NCI-H446 (cell line): Measurements from ENCODE around the gene SEMA3C.
A peak's percentile ranks its signal among the peaks of the same experiment; 100 is the strongest.

Source experiments
- DNase-seq, 2 experiments: peaks; one replicate each; lab custom pipeline; 2025; lab: John Stamatoyannopoulos, UW

The SEMA3C gene

DNA sequence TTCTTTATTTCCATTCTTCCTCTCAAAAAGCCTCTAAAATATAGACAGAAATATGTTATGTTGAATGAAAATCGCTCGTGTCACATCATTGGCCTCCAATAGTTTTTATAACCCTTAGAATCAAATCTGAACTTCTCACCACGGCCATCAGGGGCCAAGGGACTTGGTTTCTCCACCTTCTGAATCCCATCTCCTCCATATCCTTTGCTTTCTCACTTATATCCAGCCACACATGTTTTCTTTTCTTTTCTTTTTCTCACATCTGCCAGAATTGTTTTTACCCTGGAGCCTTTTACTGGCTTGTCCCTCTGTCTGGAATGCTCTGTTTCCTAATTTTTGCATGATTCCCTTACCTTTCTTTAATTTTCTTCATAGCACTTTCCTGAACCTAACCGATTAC lies 184.8 kb downstream of the SEMA3C start:
- no peak for DNase-seq

DNA sequence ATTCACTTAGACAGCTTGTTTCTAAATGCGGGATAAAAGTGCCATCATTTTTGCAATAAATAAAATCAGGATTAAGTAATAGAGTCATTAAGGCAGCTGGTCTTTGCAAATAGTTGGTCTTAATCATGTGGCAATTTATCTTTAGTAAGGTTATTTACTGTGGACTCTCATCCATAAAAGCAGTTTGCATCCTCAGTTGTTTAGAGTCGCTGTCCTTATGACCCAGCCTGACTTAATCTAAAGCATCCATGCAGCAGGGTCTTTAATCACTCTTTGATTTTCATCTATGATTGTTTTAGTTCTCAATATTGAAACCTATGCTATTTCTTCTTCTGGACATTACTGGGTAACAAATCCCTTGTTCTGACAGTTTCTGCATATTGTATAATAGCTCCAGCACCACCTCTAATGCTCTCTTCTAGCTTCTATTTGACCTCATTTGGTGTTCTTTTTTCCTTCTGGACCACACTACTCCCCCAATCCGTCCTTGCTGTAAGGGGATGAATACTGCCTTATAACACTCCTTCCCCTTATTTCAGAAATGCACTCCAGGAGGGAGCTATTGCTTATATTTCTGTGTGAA lies 185.4 kb downstream of the SEMA3C start:
- no peak for DNase-seq

DNA sequence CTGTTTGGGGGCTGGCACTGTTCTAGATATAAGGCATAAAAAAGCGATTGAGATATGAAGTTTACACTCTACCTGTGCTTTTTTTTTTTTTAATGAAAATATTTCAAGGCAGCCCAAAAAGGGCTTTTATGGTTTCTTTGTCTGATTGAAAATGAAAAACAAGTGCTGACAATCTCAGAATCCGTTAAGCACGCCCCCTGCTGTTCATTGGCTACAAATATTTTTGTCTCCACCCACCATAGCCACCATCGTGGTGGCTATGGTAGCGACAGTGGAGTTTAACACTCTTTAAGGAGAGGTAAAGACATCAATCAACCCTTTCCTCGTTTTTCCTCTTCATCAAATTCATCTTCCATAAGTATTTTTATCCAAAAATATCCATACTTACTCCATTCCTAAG lies 186.2 kb downstream of the SEMA3C start:
- peak in 1 of 2 experiments; percentile 1 for DNase-seq

DNA sequence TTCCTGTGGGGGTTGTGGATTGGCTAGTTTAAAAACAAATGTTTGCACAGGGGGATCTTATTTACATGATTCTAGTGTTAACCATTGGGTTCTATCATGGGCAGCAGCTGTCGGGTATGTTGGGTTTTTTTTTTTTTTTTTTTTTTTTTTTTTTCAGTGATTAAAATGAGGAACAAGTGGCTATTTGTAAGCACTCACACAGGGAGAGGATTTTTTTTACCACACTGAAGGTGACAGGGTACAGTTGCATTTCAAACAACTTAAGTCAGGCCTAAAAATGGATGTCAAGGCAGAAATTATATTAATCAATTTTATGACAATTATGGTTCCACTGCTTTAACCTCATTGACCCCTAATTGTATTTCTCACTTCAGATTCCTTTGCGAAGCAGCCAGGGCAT lies 187.6 kb downstream of the SEMA3C start:
- no peak for DNase-seq

DNA sequence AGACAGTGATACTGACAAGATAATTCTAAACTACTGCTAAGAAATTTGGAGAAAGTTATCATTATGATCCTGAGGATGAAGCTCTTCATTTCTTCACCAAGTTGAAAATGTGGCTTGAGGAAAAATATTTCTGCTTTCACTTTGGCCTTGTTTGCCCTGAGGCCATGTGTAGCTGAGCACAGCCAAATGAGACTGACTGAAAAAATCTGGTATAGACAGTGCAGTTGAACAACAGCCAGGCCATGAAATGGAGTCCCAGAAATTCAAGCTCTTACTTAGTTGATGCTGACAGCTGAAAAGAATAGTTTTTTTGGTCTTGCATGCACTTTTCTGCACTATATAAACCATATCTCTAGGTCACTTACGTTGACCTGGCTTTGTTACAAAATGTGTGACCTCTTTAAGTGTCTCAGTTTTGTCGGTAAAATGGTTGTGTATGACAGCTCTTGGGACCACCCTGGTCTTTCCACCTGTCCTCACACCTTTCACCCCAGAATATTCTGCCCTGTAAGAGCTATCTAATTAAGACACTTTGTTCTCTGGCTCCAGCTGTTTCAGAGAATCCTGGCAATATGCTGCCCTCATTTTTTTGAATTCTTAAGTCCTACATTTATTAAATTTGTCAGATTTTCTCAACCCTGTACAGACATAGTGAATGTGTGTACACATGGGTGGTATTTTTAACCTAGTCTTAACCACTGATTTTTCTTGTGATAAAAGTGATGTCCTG lies 189.1 kb downstream of the SEMA3C start:
- DNase-seq: peak in 1 of 2 experiments; percentile 3

DNA sequence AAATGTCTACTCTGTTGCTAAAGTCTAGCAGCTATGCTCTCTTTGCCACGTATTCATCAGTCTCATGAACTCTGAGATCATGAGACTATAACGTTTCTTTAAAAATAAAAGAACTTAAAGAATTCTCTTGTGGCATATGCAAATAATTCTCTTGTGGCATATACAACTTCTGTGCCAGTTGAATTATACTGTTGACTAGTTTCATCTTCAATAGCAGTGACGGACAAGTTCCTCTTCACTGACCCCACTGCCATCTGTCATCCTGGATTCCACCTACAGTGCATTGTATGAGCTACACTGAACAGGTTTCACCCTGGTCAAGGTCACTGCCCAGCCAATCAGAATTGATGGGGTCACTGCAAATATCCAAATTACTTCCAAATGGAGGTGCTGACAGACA lies 192.2 kb downstream of the SEMA3C start:
- DNase-seq: peak in 1 of 2 experiments; percentile 0

DNA sequence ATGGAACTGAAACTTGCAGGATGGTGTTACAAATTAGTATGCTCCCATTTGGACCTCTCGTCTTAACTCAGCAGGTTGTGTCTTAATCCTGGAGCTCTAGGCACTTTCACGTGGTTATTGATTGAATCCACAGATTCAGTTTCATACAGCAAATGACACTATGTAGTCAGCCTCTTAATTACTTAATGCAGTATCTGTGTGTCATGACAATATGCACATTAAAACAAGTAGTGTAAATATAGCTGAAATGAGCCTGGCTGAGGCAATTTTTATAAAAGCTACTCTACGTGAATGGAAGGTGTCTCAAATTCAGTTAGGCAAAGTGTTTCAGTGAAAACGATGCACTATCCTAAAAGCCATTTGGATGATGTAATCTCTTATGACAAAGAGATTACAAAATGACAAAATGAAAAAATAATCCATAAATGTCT lies 193.7 kb downstream of the SEMA3C start:
- DNase-seq: no peak

DNA sequence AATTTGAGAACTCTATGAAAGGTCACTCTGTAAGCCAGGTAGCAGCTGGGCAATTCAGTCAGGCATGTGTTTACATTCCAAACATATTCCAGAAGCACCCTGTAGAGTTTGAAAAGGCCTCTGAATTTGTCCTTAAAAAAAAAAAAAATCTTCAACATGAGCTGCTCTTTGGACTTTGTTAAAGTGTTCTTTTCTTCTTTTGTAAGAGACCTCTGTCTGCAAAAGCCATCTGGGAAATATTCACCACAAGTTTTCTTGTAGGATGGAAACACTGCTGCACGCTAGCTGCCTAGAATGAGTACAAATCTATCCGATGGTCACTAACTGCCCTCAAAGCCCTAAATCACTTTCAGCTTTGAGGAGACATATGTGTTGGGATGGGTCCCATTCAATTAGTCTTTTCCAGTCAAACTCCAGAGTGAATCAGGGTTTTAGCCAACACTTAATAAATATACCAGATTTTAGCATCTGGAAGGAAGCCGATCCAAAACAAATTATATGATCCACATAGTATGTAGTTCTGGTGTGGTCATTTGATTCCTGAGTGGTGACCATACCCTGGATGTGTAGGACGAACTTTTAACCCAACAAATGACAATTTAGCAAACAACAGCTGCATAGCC lies 194.5 kb downstream of the SEMA3C start:
- DNase-seq: peak in 1 of 2 experiments; percentile 7

DNA sequence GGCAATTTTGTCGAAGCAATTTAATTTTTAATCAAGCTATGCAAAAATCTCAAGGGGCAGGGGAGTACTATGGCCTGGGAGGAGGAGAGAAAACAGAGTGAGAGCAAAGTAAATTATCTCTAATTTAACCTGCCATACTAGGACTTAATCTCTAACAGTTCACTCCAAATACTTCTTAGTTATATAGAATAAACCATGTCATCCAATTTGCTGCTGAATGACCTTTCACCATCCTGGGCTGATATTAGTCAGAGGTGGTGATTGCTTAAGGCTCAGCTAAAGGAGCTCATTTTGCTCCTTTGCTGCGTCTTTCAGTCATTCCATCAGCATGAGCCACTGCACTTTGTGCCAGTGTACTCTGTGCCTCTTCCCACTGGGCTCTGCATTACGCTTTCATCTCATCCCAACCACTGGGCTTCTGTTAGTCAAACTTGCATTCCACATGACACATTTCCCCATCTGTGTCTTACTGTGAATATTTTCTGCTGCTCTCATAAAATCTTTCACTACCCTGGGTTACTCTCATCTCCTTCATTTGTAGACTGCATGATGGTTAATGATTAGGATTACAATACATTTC lies 196.1 kb downstream of the SEMA3C start:
- peak in 1 of 2 experiments; percentile 35 for DNase-seq

DNA sequence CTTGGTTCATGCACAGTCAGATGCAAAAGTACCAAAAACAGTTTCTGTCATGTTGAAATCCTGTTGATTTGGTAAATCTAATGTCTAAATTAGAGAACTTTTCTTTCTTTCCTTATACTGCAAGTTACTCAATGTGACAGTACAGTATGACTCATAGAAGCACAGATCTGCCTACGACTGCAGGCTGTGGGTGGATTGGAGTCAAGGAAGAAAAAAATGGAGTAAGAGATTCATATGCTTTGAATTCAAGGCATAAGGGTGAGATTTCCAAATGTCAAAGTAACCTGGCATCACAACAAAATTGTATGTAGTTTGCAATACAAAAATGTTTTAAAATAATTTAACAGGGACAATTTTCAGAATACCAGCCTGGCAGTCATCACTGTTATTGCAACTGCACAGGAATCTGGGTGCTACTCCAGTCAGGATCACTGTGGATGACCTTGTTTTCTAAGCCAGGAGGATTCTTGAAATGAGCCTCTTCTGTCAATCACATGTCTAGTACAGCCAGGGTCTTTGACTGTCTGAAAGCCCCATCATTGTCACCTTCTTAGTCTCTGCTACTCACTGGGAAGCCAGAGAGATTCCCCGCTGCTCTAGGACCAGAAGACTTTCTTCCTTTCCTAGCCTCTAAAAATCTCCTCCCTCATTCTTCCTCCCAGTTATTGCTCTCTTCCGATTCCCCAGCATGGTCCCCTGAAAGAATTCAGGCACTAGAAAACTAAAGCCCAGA lies 196.8 kb downstream of the SEMA3C start:
- DNase-seq: peak in 1 of 2 experiments; percentile 0

DNA sequence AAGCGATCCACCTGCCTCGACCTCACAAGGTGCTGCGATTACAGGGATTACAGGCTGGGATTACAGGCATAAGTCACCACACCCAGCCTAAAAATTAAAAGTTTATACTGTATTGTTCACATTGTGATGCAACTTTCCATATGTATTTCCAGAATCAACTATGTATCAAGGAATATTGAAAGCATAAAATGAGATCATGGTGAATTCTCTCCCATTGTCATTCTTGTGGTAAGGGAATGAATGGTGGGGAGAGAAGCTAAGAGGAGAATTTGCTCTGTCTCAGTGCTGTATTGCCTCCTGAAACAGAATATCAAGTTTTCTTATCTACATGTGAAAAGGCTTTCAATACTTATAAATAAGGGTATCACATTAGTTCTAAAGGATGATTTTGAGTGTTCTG lies 198.7 kb downstream of the SEMA3C start:
- DNase-seq: no peak

DNA sequence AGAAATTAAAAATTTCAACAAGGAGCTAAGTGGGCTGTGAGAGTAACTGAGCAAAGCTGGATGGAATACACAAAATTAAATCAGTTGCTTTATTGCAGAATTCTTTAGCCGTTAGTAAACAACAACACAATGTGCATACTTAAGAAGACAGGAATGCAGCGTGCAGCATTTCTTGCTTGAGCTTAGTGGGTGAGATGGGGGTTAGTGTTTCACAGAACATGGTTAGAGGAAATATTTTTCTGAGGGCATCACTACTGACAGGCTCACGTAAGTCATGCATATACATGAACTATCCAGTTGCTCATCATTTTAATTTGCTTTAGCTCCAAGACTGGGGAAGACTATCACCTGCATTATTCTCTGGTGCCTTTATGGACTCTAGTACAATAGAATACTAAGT lies 199.6 kb downstream of the SEMA3C start:
- no peak for DNase-seq

DNA sequence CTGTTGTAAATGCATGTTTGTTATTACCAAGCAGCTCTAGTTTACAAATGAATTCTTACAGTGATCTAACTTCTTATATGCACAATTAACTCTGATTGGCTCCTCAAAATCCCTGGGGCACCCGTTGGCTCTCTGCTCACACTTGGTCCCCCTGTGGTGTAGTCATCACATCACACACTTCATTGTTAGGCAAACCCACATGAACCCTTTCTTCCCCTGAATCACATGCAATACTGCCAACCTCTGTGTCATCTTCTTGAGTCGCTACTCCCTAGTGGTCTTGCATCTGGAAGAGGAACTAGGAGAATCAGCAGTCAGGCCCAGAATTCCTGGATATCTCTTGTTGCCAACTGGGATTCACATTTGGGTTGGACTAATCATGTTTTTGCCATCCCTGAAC lies 207.3 kb downstream of the SEMA3C start:
- peak in 1 of 2 experiments; percentile 0 for DNase-seq

DNA sequence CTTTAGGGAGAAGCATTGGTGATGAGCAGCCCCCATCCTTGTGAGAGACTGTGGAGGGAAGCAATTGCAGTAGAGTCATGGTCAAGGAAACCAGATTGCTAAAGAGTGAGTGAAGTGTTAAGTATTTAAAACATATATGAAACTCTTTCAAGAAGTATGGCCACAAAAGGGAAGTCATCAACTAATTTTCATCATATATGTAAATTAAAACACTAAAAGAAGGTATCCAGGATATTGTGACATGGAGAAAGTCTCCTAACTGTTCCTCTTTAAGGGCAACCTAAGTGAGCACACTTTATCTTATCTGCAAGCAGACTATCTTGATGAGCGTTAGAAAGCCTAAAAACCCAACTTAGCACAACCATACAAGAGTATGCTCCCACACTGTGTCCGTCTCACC lies 210.7 kb downstream of the SEMA3C start:
- no peak for DNase-seq

DNA sequence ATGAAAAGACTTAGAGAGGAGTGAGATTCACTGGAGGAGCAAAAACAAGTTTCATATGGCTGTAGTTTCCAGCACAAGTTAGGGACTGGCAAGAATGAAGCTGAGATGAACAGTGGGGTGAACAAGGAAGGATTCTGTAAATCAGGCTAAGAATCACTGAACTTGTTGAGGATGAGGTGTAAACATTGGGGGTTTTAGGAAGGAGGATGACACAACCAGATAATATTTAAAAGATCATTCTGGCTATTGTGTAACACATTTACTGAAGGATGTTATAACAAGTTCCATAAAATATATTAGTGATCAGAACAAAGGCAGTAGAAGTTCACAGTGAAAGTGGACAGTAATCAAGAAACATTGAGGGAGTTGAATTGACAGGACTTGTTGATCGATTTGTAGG lies 211.5 kb downstream of the SEMA3C start:
- no peak for DNase-seq

DNA sequence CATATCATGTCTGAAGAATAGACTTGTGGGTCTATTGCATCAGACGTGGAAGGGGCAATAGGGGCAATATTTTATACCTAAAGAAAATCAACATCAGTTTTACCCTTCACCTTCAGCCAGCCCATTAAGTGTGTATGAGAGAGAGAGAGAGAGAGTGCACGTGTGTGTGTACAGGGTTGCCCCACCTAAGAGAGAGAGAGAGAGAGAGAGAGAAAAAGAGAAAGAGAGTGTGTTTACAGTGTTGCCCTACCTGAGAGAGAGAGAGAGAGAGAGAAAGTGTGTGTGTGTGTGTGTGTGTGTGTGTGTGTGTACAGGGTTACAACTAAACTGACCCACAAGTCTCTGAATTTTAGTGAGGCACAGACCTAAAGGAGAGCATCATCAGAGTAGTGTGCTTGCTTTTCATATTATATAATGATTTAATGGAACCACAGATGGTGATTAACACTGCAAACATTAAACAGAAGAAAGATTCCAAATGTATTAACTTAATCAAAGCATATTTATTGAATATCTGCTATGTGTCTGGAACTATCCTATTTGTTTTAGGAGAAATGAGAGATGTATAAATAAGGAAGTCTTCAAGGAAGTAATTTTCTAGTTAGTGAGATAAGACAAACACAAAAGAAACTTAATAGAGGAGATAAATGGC lies 213.6 kb downstream of the SEMA3C start:
- no peak for DNase-seq

DNA sequence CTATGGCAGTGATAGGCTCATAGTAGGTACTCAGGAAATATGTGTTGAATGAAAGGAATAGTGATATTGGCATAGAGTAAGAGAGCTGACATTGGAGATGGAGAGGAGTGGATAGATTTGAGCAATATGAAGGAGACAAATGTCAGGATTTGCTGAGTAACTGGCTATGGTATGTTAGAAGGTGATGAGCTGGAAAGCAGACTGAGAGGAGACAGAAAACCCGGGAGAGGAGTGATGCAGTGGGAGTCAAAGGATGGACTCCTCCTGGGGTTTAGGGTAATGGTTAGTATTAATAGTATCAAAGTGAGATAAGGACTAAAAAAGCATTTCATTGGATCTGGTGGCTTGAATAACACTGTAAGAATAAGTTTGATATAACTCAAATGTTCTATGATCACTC lies 215.6 kb downstream of the SEMA3C start:
- no peak for DNase-seq

DNA sequence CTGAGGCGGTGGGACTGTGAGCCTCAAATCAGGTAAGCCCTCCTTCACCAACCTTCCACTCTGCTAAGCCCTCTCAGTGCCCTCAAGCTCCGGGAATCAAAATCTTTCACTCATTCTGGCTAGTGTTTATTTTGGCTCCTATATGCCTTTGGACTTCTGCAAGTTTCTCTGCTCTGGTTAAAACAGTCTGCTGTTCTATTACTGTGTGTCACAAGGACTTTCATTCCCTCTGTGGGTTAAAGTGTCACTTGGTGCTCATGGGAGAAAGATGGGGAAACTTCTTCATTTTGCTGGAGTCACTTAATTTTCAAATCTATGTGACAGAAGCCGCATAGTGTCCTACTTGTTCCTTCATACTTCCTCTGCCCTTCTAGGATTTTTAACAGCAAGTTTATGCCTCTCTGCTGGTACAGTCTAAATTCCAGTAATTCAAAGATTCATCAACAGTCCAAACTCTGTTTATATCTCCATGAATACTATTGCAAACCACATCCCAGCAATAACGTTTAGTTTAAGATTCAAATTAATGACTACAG lies 219.1 kb downstream of the SEMA3C start:
- peak in 1 of 2 experiments; percentile 1 for DNase-seq

DNA sequence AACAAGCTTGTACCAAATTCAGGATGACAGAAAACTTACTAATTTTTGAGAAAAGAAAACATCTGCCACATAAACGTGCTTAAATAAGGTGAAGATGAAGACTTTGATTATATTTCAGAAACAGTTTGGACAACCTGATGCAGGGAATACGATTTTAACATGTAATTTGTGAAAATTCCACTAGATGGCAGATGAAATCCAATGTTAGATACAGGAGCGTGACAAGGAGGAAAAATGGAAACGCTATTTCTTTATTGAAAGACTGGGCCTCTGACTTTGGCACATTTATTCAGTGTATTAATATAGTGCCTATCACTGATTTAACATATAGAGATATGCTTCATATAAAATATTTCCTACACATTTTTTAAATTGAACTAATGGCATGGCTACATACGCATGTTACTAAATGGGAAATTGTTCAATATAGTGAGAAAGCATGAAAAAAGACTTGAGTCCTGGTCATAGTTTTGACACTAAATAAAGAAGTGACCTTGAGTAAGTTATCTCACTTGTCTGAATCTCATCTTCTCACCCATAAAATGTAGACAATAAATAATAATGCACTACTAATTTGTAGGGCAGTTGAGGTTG lies 219.7 kb downstream of the SEMA3C start:
- DNase-seq: peak; percentile 69 to 73
